GM23248 (cell line): ENCODE data around the gene KRTAP19-1.

Experiments used
- EZH2 ChIP-seq: fragments of 200-600 bp; sonication (generic); IDR thresholded peaks from 2 replicates; pipeline ENCODE4 v1.6.1; 2018; ENCODE audit warnings: antibody characterized with exemption, mild to moderate bottlenecking; ENCODE audit not compliant: insufficient read depth, poor library complexity, severe bottlenecking
- EZH2phosphoT487 ChIP-seq: fragments of 200-600 bp; sonication (generic); IDR thresholded peaks from 2 replicates; pipeline ENCODE4 v1.6.1; 2018; ENCODE audit warnings: antibody characterized with exemption, moderate library complexity, mild to moderate bottlenecking, low read depth; ENCODE audit not compliant: insufficient read depth

- TF ChIP-seq EZH2 (no peak), EZH2phosphoT487 (no peak)
These were observed 38.7 kb upstream of the KRTAP19-1 start for GRCh38 chr21:30518876-30519275.
